ENCODE results near the gene PCDHA8.
A peak's percentile ranks its signal among the peaks of the same experiment; 100 is the strongest.

PCDHA8 gene

DNA sequence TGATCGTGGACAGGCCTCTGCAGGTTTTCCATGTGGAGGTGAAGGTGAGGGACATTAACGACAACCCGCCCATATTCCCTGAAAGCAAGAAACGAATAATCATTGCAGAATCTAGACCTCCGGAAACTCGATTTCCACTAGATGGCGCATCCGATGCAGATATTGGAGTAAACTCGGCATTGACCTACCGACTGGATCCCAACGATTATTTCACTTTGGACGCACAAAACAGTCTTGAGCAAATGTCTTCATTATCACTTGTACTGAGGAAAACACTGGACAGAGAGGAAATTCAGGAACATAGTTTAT lies 41.6 kb downstream of the PCDHA8 start:
- TF ChIP-seq, protein P1, sequence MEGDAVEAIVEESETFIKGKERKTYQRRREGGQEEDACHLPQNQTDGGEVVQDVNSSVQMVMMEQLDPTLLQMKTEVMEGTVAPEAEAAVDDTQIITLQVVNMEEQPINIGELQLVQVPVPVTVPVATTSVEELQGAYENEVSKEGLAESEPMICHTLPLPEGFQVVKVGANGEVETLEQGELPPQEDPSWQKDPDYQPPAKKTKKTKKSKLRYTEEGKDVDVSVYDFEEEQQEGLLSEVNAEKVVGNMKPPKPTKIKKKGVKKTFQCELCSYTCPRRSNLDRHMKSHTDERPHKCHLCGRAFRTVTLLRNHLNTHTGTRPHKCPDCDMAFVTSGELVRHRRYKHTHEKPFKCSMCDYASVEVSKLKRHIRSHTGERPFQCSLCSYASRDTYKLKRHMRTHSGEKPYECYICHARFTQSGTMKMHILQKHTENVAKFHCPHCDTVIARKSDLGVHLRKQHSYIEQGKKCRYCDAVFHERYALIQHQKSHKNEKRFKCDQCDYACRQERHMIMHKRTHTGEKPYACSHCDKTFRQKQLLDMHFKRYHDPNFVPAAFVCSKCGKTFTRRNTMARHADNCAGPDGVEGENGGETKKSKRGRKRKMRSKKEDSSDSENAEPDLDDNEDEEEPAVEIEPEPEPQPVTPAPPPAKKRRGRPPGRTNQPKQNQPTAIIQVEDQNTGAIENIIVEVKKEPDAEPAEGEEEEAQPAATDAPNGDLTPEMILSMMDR (IDR thresholded peaks at IDR 0.05; ENCODE audit: low read depth, low read length): peak; percentile 14
- TF ChIP-seq MYC (IDR thresholded peaks at IDR 0.05; ENCODE audit: low read depth, low read length) (no peak), POLR2A (IDR thresholded peaks at IDR 0.05; ENCODE audit: extremely low read depth, insufficient read length) (no peak)
- TF ChIP-seq, protein P2, sequence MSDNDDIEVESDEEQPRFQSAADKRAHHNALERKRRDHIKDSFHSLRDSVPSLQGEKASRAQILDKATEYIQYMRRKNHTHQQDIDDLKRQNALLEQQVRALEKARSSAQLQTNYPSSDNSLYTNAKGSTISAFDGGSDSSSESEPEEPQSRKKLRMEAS (IDR thresholded peaks at IDR 0.05; ENCODE audit: low read depth, low read length): no peak
- peak; percentile 28 for DNase-seq (ENCODE audit: low read depth)
- H3K4me3 ChIP-seq (ENCODE audit: low read depth, low read length): no peak overlapping the region

DNA sequence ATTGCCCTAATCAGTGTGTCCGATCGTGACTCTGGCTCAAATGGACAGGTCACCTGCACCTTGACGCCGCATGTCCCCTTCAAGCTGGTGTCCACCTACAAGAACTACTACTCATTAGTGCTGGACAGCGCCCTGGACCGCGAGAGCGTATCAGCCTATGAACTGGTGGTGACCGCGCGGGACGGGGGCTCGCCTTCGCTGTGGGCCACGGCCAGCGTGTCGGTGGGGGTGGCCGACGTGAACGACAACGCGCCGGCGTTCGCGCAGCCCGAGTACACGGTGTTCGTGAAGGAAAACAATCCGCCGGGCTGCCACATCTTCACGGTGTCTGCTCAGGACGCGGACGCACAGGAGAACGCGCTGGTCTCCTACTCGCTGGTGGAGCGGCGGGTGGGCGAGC lies 42.4 kb downstream of the PCDHA8 start:
- DNase-seq (ENCODE audit: low read depth): no peak
- no peak overlapping the region for H3K4me3 ChIP-seq (ENCODE audit: low read depth, low read length)
- TF ChIP-seq, protein P2 (IDR thresholded peaks at IDR 0.05; ENCODE audit: low read depth, low read length): no peak
- TF ChIP-seq MYC (IDR thresholded peaks at IDR 0.05; ENCODE audit: low read depth, low read length) (no peak), POLR2A (IDR thresholded peaks at IDR 0.05; ENCODE audit: extremely low read depth, insufficient read length) (no peak)
- TF ChIP-seq, protein P1 (IDR thresholded peaks at IDR 0.05; ENCODE audit: low read depth, low read length): no peak

DNA sequence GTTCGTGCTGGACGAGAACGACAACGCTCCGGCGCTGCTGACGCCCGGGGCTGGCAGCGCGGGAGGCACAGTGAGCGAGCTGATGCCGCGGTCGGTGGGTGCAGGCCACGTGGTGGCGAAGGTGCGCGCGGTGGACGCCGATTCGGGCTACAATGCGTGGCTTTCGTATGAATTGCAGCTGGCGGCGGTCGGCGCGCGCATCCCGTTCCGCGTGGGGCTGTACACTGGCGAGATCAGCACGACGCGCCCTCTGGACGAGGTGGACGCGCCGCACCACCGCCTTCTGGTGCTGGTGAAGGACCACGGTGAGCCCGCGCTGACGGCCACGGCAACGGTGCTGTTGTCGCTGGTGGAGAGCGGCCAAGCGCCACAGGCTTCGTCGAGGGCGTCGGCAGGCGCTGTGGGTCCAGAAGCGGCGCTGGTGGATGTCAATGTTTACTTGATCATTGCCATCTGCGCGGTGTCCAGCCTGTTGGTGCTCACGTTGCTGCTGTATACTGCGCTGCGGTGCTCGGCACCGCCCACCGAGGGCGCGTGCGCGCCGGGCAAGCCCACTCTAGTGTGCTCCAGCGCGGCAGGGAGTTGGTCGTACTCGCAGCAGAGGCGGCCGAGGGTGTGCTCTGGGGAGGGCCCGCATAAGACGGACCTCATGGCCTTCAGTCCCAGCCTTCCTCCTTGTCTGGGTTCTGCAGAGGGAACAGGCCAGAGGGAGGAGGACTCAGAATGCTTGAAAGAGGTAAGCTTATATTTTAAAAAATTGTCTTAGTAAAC lies 43.1 kb downstream of the PCDHA8 start:
- no peak for TF ChIP-seq MYC (IDR thresholded peaks at IDR 0.05; ENCODE audit: low read depth, low read length)
- no peak for TF ChIP-seq POLR2A (IDR thresholded peaks at IDR 0.05; ENCODE audit: extremely low read depth, insufficient read length)
- TF ChIP-seq, protein P2 (IDR thresholded peaks at IDR 0.05; ENCODE audit: low read depth, low read length): no peak
- TF ChIP-seq, protein P1 (IDR thresholded peaks at IDR 0.05; ENCODE audit: low read depth, low read length): no peak
- no peak for DNase-seq (ENCODE audit: low read depth)
- H3K4me3 ChIP-seq (ENCODE audit: low read depth, low read length): no peak overlapping the region
